ENCODE data around the gene CTDSPL.

- TF ChIP-seq CTCF (conservative IDR thresholded peaks at IDR 0.05; ENCODE audit: low read depth, low read length) (no peak), EZH2 (IDR thresholded peaks at IDR 0.05; ENCODE audit: borderline replicate concordance, low read depth, low read length, poor library complexity, severe bottlenecking) (no peak)
Observed at GRCh38 chr3:37897763-37898162, 36.1 kb downstream of the CTDSPL start.

Data from A673 (cell line).